ENCODE data around the gene SUSD4. TPM values are rescaled to one million over a fixed set of nuclear protein-coding genes. Genes with fewer than 3 reads are reported as not detected.

SUSD4 gene
- total and polyA plus RNA-seq, 8 donors, result 2.0 to 29.2 (median 25.0) TPM

DNA sequence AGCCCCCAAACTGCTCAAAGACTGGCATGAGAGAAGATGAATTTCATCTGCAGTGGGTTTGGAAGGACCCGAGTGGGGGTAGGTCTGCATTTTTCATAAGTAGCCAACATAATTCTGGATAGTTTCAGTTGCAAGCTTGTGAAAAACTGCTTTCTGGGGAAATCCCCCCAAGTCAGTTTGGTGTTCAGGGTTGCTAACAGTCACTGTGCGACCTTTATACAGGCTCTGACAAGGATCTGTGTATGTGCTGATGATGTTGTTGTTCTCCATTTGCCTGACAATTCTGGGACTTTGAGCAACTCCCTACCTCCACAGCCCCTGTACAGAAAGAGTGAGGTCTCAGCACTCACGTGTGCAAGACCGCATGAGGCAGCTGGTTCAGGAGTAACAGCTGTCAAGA, 87.9 kb downstream of the SUSD4 start:
- ATAC-seq (no peak), DNase-seq (no peak)
- Histone ChIP-seq H3K27me3 (no peaks in the 10 kb centered on the region), H3K9me3 (no peaks in the 10 kb centered on the region), H3K4me1 (no peaks in the 10 kb centered on the region), H3K36me3 (no peaks in the 10 kb centered on the region), H3K4me3 (no peak overlapping the region), H3K27ac (no peak overlapping the region)
- TF ChIP-seq, protein P1, sequence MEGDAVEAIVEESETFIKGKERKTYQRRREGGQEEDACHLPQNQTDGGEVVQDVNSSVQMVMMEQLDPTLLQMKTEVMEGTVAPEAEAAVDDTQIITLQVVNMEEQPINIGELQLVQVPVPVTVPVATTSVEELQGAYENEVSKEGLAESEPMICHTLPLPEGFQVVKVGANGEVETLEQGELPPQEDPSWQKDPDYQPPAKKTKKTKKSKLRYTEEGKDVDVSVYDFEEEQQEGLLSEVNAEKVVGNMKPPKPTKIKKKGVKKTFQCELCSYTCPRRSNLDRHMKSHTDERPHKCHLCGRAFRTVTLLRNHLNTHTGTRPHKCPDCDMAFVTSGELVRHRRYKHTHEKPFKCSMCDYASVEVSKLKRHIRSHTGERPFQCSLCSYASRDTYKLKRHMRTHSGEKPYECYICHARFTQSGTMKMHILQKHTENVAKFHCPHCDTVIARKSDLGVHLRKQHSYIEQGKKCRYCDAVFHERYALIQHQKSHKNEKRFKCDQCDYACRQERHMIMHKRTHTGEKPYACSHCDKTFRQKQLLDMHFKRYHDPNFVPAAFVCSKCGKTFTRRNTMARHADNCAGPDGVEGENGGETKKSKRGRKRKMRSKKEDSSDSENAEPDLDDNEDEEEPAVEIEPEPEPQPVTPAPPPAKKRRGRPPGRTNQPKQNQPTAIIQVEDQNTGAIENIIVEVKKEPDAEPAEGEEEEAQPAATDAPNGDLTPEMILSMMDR (IDR thresholded peaks at IDR 0.05), result no peak
- intact Hi-C loops (cut with DNase I), result no loop called here

DNA sequence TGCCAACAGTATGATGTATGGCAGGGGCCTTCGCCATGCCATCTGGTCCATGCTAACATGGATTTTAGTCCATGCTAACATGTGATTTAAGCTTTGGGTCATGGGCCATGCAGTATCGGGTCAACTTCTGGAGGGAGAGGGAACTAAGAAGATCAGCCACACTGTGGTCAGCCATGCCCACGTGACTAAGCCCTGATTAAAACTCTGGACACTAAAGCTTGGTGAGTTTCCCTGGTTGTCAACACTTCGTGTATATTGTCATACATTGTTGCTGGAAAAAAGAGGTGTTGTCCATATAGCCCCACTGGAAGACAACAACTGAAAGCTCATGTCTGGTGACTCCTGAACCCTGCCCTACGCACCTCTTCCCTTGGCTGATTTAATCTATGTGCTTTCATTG, 90.5 kb downstream of the SUSD4 start:
- intact Hi-C loops (cut with DNase I), result no loop called here
- TF ChIP-seq, protein P1 (IDR thresholded peaks at IDR 0.05), result no peak

DNA sequence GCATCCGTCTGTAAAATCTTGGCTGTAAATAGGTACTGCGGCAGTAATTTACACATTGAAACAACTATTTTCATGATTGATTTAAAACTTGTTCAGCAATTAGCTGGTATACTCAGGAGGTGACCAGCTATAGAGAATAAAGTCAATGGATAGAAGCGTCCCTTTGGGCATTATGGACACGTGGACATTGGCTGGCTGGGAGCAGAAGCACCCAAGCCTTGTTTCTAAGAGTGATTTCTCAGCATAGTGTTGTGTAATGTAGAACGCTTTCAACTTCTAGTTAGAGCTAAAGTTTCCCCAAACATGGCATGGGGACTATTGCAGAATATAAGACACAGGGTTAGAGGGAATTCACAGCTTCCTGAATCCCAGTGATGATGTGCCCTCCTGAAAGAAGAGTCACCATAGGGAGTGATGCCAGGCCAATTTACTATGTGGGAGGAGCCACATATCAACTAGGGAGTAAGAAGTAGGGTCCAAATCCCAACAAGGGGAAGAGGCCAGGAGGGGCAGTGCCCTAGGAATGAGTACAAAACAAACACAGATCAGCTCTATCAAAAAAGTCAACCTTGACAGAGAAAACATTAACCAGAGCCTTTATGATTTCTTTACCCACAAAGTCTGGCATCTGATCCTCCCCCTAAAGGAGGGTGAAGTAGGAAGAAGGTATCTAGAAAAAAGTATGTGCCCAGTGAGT, 92.7 kb downstream of the SUSD4 start:
- no peaks in the 10 kb centered on the region for H3K27me3 ChIP-seq
- no peaks in the 10 kb centered on the region for H3K4me1 ChIP-seq
- DNase-seq (no peak), ATAC-seq (no peak)
- H3K36me3 ChIP-seq, result no peaks in the 10 kb centered on the region
- no peaks in the 10 kb centered on the region for H3K9me3 ChIP-seq
- no peak overlapping the region for H3K4me3 ChIP-seq
- H3K27ac ChIP-seq, result no peak overlapping the region
- intact Hi-C loops (cut with DNase I), result no loop called here
- TF ChIP-seq, protein P1 (IDR thresholded peaks at IDR 0.05), result no peak

More for the DNA sequence above, 90.5 kb downstream of the SUSD4 start:
- H3K27ac ChIP-seq, result no peak overlapping the region
- H3K9me3 ChIP-seq, result no peaks in the 10 kb centered on the region
- DNase-seq (no peak), ATAC-seq (no peak)
- H3K27me3 ChIP-seq, result no peaks in the 10 kb centered on the region
- no peaks in the 10 kb centered on the region for H3K36me3 ChIP-seq
- H3K4me3 ChIP-seq, result no peak overlapping the region
- no peaks in the 10 kb centered on the region for H3K4me1 ChIP-seq

DNA sequence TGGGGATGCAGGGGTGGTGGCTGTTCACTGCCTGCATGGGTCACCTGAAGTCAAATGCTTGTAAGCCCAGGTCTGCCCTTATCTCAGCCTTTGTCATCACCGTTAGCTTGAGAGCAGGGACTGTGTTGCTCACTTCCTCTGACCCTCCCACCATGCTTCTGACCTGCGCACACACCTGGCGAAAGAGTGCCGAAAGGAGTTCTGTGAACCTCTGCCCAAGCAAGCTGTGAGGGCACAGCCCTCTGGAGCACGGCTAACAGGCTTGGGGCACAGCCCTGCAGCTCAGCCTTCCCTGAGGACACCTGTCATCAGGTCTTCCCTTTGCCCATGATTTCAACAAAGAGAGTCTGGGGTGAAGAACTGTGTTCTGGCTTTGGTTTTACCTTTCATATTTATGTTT, 93.8 kb downstream of the SUSD4 start:
- no peak for ATAC-seq
- H3K4me3 ChIP-seq, result no peak overlapping the region
- TF ChIP-seq, protein P1 (IDR thresholded peaks at IDR 0.05), result no peak
- no peak overlapping the region for H3K27ac ChIP-seq
- H3K27me3 ChIP-seq, result no peaks in the 10 kb centered on the region
- DNase-seq, result no peak
- intact Hi-C loops (cut with DNase I), result no loop called here
- no peaks in the 10 kb centered on the region for H3K36me3 ChIP-seq
- no peaks in the 10 kb centered on the region for H3K9me3 ChIP-seq
- H3K4me1 ChIP-seq, result no peaks in the 10 kb centered on the region

DNA sequence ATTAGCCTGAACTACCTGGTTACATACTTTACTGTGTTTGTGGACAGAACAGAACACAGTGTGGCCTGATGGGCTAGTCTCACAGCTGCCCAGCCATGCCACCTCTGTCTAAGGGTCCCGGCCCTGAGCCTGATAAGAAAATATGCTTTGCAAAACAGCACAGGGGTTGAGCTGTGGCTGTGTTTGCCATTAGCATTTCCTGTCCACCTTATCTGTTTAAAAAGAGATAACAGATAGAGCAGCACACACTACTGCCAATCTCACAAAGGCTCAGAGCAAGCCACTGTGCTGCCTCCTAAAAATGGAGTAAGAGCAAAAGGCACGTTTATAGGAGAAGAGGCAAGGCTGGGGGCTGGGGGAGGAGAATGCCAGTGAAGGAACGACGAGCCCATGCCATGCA, 95.0 kb downstream of the SUSD4 start:
- Histone ChIP-seq H3K36me3 (no peaks in the 10 kb centered on the region), H3K9me3 (no peaks in the 10 kb centered on the region), H3K27me3 (no peaks in the 10 kb centered on the region), H3K4me1 (no peaks in the 10 kb centered on the region), H3K4me3 (no peak overlapping the region), H3K27ac (no peak overlapping the region)
- DNase-seq (no peak), ATAC-seq (no peak)
- TF ChIP-seq, protein P1 (IDR thresholded peaks at IDR 0.05), result no peak
- intact Hi-C loops (cut with DNase I), result no loop called here

Measured in left lung (tissue), 10 donors.